Measurements from ENCODE around the gene FUNDC1.

GRCh38 chrX:44572340-44572938 lies 29.8 kb upstream of the FUNDC1 start:
- TF ChIP-seq FOS (IDR thresholded peaks at IDR 0.05; ENCODE audit: low read depth, low read length) (no peak), CTCF (conservative IDR thresholded peaks at IDR 0.05; ENCODE audit: low read depth, low read length) (no peak), POLR2A (IDR thresholded peaks at IDR 0.05; ENCODE audit: low read depth, low read length) (no peak), MAFK (IDR thresholded peaks at IDR 0.05; ENCODE audit: low read depth, low read length) (no peak), RAD21 (IDR thresholded peaks at IDR 0.05; ENCODE audit: low read length) (no peak), RFX5 (IDR thresholded peaks at IDR 0.05; ENCODE audit: low read depth, low read length) (no peak), NFE2L2 (IDR thresholded peaks at IDR 0.05; ENCODE audit: low read depth, low read length) (no peak), BHLHE40 (IDR thresholded peaks at IDR 0.05; ENCODE audit: low read depth, low read length) (no peak), RCOR1 (IDR thresholded peaks at IDR 0.05; ENCODE audit: insufficient replicate concordance, low read length) (no peak), CHD1 (IDR thresholded peaks at IDR 0.05; ENCODE audit: low read depth, low read length) (no peak), CEBPB (IDR thresholded peaks at IDR 0.05; ENCODE audit: low read depth, low read length) (no peak), SMC3 (IDR thresholded peaks at IDR 0.05; ENCODE audit: low read depth, low read length) (no peak)
- TF ChIP-seq, protein P1, sequence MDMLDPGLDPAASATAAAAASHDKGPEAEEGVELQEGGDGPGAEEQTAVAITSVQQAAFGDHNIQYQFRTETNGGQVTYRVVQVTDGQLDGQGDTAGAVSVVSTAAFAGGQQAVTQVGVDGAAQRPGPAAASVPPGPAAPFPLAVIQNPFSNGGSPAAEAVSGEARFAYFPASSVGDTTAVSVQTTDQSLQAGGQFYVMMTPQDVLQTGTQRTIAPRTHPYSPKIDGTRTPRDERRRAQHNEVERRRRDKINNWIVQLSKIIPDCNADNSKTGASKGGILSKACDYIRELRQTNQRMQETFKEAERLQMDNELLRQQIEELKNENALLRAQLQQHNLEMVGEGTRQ (IDR thresholded peaks at IDR 0.05; ENCODE audit: low read depth, low read length): no peak
